Amygdala (tissue), 56 donors: ENCODE results near the gene FAM72C.
"Not testable (repeated sequence)": the region's sequence is repeated elsewhere in the genome, so short reads cannot be mapped to it uniquely, and the experiment has no call there.

ENCODE experiments used
- DNase-seq, 56 donors: peaks; one replicate each; lab custom pipeline; 2025; lab: John Stamatoyannopoulos, UW

Gene FAM72C

DNA sequence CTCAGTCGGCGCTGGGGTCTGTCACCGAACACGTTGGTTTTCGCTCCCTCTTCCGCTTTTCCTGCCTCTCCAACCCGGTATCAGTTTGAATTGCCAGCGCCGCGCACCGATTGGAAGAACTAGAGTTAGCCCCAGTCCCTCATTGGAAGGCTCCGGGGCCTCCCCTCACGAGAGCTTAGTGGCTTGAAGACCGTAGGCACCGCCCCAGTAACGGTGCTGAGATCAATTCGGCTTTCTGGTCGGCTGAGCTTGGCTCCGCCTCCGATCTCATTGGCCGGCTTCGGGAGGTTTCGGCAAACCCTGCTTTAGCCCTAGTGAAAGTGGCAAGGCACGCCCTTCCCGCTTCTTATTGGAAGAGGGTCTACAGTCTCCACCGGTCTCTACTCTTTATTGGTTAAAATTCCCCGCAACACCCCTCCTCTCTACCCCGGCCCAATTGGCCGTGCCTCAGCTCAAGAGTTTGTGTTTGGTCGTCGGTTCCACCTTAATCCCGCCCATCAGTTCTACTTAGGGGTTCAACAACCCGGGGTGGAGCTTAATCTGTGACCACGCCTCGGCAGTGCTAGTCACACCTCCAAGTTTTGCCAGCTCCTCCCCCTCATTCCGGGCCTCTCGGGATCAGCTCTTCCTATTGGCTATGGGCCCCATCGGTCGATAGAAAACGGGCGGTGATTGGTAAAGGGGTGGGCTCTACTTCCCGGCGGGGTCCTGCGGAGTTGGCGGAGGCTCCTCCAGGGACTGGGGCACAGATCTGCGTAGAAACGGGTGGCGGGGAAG is at the start of gene FAM72C:
TSS of gene FAM72C (minus strand) at position 63 of the 777 bp plus-strand sequence. CDS start 845 bp downstream, outside the sequence.
- not testable (repeated sequence) for DNase-seq

GRCh38 chr1:144020001-144020738 is 48.4 kb upstream of the FAM72C start:
- not testable (repeated sequence) for DNase-seq

DNA sequence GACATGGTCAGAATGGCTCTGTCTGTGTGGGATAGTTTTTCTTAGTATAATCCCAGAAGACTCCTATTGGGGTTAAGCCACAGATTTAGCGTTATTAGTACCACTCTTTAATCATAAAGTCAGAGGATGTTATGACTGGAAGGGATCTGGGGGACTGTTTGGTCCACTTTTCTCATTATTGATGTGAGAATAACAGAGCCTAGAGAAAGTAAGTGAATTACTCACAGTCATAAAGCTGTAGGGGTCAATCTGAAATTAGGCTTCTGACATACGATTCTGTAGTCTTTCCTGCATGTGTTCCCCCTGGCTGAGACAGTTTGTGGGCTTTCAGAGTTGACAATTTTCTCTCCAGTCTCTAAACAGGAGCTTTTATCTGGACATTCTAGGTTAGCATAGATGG is 47.3 kb upstream of the FAM72C start:
- not testable (repeated sequence) for DNase-seq

GRCh38 chr1:144015180-144015966 is 43.6 kb upstream of the FAM72C start:
- not testable (repeated sequence) for DNase-seq

- not testable (repeated sequence) for DNase-seq
Measured at GRCh38 chr1:144014528-144014927, 42.7 kb upstream of the FAM72C start.

DNA sequence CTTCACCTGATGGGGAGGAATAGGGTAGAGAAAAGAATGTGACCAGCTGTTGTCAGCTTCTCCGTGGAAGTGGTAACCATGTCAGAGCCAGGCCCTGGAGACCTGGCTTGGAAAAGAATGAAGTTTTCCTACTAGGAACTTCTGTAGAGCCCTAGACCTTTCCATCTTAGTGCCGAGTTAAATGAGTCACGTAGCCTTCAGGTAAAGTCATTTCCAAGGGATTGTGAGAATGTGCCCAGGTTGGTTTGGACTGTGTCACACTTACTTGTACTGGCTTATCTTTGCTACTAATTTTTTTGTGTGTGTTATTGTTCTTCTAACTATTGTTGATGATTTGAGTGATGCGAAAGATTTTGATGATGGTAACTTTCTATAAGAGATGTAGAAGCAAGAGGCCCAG is 42.3 kb upstream of the FAM72C start:
- DNase-seq: not testable (repeated sequence)

- not testable (repeated sequence) for DNase-seq
Measured at GRCh38 chr1:144012168-144012733, 40.5 kb upstream of the FAM72C start.

DNA sequence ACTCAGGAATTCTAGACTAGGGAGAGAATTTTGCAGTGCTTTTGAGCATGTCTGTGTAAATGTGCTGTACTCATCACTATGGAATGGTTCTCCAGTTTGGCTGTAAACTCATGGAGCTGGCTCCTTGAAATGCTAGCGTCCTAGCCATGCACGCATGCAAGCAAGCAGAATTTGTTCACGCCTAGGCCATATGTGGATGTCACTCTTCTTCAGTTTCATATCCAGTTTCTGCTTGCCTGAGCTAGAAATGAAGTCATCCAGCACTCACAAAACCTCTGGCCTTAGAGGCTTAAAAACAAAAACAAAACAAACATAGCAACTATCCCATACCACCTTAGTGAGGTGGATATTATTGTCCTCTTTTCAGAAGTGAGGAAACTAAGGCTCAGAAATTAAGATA is 37.6 kb upstream of the FAM72C start:
- DNase-seq: not testable (repeated sequence)

GRCh38 chr1:144004259-144004658 is 32.5 kb upstream of the FAM72C start:
- DNase-seq: not testable (repeated sequence)

GRCh38 chr1:144003306-144004029 is 31.7 kb upstream of the FAM72C start:
- not testable (repeated sequence) for DNase-seq

GRCh38 chr1:144002141-144002881 is 30.5 kb upstream of the FAM72C start:
- not testable (repeated sequence) for DNase-seq

DNA sequence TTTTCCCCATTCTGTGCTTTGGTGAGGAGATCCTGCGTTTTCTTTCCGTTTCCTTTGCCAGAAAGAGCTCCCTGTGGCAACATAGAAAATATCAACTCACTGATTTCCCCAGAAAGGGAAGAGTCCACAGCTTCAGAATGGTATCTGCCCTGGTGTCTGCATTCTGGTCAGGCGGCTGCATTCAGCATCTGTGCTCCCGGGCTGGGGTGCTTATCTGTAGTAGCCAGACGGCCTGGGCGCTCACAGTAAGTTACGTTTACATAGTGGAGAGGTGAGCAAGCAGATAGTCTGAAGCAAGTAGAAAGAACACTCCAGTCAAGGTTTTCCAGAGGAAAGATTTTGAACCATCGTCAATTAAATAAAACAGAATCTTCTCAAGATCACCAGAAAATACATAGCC is 29.3 kb upstream of the FAM72C start:
- DNase-seq: not testable (repeated sequence)

DNA sequence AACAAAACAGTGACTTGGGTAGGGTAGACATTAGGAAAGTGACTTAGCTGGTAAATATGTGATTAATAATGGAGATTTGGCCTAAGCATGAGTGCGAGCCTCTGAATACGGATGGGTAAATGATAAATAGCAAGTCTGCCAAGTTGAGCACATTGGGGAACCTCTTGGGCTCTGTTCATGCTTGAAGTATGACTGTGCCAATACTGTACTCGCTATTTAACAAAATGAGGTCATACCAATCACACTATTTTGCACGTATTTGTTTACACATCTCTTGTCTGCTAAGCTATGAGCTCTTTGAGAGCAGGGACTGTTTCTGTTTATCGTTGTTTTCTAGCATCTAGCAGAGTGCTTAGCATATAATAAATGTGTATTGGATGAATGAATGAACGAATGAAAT is 24.2 kb upstream of the FAM72C start:
- DNase-seq: not testable (repeated sequence)

- DNase-seq: not testable (repeated sequence)
Measured at GRCh38 chr1:143993301-143993907, 21.6 kb upstream of the FAM72C start.

GRCh38 chr1:143990699-143991098 is 18.9 kb upstream of the FAM72C start:
- DNase-seq: not testable (repeated sequence)

GRCh38 chr1:143989719-143990118 is 17.9 kb upstream of the FAM72C start:
- not testable (repeated sequence) for DNase-seq

- DNase-seq: not testable (repeated sequence)
Measured at GRCh38 chr1:143989427-143989712, 17.6 kb upstream of the FAM72C start.

DNA sequence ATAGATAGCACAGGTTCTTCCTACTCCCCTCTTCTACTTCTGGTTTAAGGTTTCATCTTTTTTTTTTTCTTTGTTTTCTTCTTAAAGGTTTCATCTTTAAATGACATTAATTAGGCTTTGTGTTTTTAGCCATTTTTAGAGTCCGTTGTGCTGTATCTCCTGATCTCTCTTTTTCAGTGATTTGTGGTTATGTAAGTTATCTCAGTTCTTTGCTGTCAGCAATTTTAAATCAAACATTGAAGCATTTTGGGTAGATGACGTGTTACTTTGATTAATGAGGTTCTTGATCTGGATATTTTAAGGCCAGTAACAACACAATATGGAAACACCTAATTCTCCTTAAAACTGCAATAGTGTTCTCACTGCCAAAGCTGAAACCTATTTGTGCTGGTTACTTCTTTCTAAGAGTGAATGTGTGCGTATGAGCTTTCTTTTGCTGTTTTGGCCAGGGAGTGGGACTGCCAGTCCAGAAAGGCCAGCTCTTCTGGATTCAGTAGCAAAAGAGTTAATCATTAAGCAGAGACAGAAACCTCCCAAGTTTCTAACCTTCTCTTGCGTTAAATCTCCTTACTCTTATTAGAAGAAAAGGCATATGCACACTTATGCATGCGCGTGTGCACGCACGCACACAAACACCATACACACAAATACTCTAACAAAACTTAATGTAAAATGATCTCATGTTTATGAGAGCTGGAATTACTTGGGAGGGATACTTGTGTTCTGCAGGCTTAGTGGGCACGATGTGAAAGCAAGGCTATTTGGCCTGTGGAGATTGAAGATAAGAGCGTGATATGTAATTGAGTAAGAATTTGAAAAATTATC is 17.0 kb upstream of the FAM72C start:
- DNase-seq: not testable (repeated sequence)
